Stomach smooth muscle (tissue), 2 donors: ENCODE measurements around the gene SRPX.

ENCODE experiments used
- H3K27ac ChIP-seq: one replicate; pipeline ENCODE4 v1.7.0; 2013; ENCODE audit warnings: mild to moderate bottlenecking, low read length, inconsistent platforms
- H3K27me3 ChIP-seq, 2 donors: one replicate each; pipeline ENCODE4 v1.7.0; 2013; ENCODE audit warnings: low read length in 2 of 2; ENCODE audit not compliant: insufficient read depth in 2 of 2, control insufficient read depth in 1 of 2
- H3K36me3 ChIP-seq, 2 donors: one replicate each; pipeline ENCODE4 v1.7.0; 2013; ENCODE audit warnings: low read length in 2 of 2; ENCODE audit not compliant: control insufficient read depth in 2 of 2, insufficient read depth in 2 of 2
- H3K4me1 ChIP-seq: one replicate; pipeline ENCODE4 v1.7.0; 2013; ENCODE audit warnings: low read length; ENCODE audit not compliant: control insufficient read depth, insufficient read depth
- H3K4me3 ChIP-seq, 2 donors: one replicate each; pipeline ENCODE4 v1.7.0; 2013; ENCODE audit warnings: low read length in 2 of 2
- H3K9ac ChIP-seq, 2 donors: one replicate each; pipeline ENCODE4 v1.7.0; 2013; ENCODE audit warnings: low read length in 2 of 2, mild to moderate bottlenecking in 1 of 2
- H3K9me3 ChIP-seq, 2 donors: one replicate each; pipeline ENCODE4 v1.7.0; 2013; ENCODE audit warnings: low read length in 2 of 2; ENCODE audit not compliant: control insufficient read depth in 2 of 2
- donor health status: healthy.
- donor health status: Pancreatic carcinoma.

The SRPX gene

GRCh38 chrX:38206542-38206941 is 14.1 kb downstream of the SRPX start:
- H3K27ac ChIP-seq: no peak overlapping the region
- no peaks in the 10 kb centered on the region for H3K4me1 ChIP-seq
- no peak overlapping the region for H3K9ac ChIP-seq
- H3K4me3 ChIP-seq: no peak overlapping the region
- H3K27me3 ChIP-seq: peaks cover 0 to 2% of the 10 kb centered on the region in 2 donors
- H3K36me3 ChIP-seq: no peaks in the 10 kb centered on the region
- H3K9me3 ChIP-seq: peaks cover 0 to 3% of the 10 kb centered on the region in 2 donors

DNA sequence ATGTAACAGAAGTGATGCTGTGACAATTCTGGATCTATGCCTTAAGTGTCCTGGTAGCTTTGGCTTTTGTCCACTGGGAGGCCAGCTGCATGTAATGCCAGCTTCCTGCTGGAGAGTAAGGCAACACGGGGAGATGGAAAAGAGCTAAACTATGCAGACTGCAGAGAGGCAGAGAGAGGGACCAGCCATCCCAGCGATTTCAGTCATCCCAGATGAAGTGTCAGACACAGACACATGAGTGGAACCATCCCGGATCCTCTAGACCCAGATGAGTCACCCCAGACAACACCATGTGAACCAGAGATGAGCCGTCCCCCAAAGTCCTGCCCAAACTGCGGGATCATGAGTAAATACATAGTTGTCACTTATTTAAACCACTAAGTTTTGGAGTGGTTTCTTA is 14.6 kb downstream of the SRPX start:
- peaks cover 0 to 2% of the 10 kb centered on the region in 2 donors for H3K27me3 ChIP-seq
- H3K4me3 ChIP-seq: no peak overlapping the region
- no peaks in the 10 kb centered on the region for H3K4me1 ChIP-seq

DNA sequence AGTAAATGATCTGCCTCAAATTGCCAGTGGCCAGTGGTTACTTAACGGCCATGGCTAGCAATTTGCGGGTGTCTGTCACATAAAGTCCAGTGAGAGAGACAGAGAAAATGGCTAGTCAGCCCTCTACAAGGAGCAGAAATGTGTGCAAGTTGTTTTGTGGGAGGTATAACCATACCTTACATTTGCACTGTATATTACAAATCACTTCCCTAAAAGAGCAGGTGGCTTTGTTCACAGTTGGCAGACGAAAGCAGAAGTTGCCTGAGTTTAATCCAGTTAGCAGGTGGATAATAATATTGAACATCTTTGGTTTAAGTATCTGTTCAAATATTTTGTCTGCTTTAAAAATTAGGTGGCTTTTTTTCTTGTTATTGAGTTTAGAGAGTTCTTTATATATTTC is 15.6 kb downstream of the SRPX start:
- H3K4me1 ChIP-seq: no peaks in the 10 kb centered on the region
- no peaks in the 10 kb centered on the region for H3K36me3 ChIP-seq
- H3K4me3 ChIP-seq: no peak overlapping the region
- H3K27ac ChIP-seq: no peak overlapping the region
- H3K27me3 ChIP-seq: peaks cover 0 to 2% of the 10 kb centered on the region in 2 donors
- no peak overlapping the region for H3K9ac ChIP-seq
- H3K9me3 ChIP-seq: peaks cover 0 to 3% of the 10 kb centered on the region in 2 donors

More for the DNA sequence above, 14.6 kb downstream of the SRPX start:
- peaks cover 0 to 3% of the 10 kb centered on the region in 2 donors for H3K9me3 ChIP-seq
- no peak overlapping the region for H3K9ac ChIP-seq
- H3K27ac ChIP-seq: no peak overlapping the region
- H3K36me3 ChIP-seq: no peaks in the 10 kb centered on the region

DNA sequence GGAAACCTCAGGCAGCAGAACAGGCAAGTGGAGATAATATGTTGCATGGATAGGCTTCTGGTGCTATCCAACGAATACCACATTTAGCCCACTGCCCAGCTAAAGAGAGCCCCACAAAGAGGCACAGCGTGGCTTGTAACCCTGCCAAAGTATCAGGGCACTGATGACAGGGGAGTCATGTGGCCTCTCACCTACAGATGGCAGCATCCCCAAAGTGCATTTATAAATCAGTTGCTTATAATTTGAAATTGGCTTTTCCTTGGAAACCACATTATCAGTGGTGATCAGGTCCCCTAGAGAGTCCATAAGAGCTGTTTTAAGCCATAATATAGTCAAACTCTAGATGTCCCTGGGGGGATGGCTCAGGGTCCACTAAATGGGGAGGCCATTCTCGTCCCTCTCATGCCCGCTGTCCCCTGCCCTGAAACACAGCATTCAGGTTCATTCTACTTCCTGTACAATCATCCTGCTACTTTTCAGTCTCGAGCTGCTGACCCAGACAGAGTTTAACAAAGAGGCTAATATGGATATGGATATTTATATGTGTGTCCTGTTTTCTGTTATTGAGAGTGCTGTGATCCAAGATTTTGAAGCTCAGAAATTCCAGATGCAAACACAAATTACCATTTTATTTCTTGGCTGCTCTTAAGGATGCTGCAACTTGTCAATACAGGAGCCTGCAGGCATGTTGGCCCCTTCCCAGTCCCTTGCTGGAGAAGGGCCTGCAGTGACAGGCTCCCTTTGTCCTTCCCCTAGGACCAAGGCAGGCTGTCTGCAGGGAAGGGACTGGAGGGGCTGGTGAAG is 28.5 kb downstream of the SRPX start:
- no peak overlapping the region for H3K9ac ChIP-seq
- H3K4me1 ChIP-seq: no peaks in the 10 kb centered on the region
- H3K27me3 ChIP-seq: no peaks in the 10 kb centered on the region
- H3K9me3 ChIP-seq: no peaks in the 10 kb centered on the region
- no peak overlapping the region for H3K4me3 ChIP-seq
- H3K36me3 ChIP-seq: no peaks in the 10 kb centered on the region
- no peak overlapping the region for H3K27ac ChIP-seq

GRCh38 chrX:38189431-38190250 is 31.0 kb downstream of the SRPX start:
- Histone ChIP-seq H3K9ac (no peak overlapping the region), H3K27ac (no peak overlapping the region), H3K9me3 (no peaks in the 10 kb centered on the region), H3K27me3 (peaks cover 0 to 6% of the 10 kb centered on the region in 2 donors), H3K4me3 (no peak overlapping the region), H3K4me1 (no peaks in the 10 kb centered on the region), H3K36me3 (no peaks in the 10 kb centered on the region)

DNA sequence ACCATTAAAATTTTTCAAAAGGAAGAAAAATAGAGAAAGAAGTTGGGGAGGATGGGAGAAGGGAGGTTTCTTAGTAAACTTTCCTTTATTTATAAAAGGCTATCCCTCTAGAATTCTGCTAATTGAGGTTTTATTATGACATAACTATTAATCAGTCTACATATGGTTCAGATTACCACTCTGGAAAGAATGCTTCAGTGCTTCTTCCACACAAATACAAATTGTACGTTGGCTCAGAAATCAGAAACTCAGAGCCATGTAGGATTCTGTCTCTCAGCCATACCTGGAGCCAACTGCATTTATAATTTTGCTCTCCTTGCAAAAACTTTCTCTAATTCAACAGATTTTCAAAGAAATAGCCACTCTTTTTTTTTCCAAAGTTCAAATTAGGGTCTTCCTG is 37.1 kb downstream of the SRPX start:
- H3K27me3 ChIP-seq: peaks cover 0 to 11% of the 10 kb centered on the region in 2 donors
- H3K27ac ChIP-seq: no peak overlapping the region
- H3K4me1 ChIP-seq: no peaks in the 10 kb centered on the region
- H3K9ac ChIP-seq: no peak overlapping the region
- no peak overlapping the region for H3K4me3 ChIP-seq
- no peaks in the 10 kb centered on the region for H3K36me3 ChIP-seq
- H3K9me3 ChIP-seq: no peaks in the 10 kb centered on the region

DNA sequence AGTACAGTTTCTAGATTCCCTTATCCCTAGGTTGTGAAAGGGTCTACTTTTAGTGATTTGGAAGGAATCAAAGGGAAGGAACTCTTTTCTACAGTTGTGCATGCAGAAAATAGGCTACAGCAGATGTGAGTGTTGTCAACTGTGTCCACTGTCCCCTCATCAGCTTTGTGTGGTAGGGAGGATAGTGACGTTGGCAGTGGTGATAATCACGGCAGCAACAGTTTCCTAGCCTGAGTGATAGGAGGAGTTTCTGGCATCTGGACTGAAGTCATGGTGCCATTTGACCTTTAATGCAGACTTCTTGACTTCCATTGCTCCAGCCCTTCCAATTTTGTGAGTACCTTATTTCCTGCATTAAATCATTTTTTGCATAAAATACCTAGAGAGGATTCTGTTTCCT is 39.3 kb downstream of the SRPX start:
- Histone ChIP-seq H3K27me3 (peaks cover 0 to 8% of the 10 kb centered on the region in 2 donors), H3K36me3 (no peaks in the 10 kb centered on the region), H3K9me3 (no peaks in the 10 kb centered on the region), H3K27ac (no peak overlapping the region), H3K4me1 (no peaks in the 10 kb centered on the region), H3K9ac (no peak overlapping the region), H3K4me3 (no peak overlapping the region)

- no peak overlapping the region for H3K9ac ChIP-seq
- no peaks in the 10 kb centered on the region for H3K4me1 ChIP-seq
- no peaks in the 10 kb centered on the region for H3K36me3 ChIP-seq
- H3K9me3 ChIP-seq: no peaks in the 10 kb centered on the region
- H3K27me3 ChIP-seq: peaks cover 0 to 9% of the 10 kb centered on the region in 2 donors
- no peak overlapping the region for H3K27ac ChIP-seq
- H3K4me3 ChIP-seq: no peak overlapping the region
Measured at GRCh38 chrX:38178396-38178795, 42.3 kb downstream of the SRPX start.

- H3K27me3 ChIP-seq: peaks cover 0 to 8% of the 10 kb centered on the region in 2 donors
- H3K4me1 ChIP-seq: no peaks in the 10 kb centered on the region
- no peaks in the 10 kb centered on the region for H3K9me3 ChIP-seq
- no peak overlapping the region for H3K9ac ChIP-seq
- H3K4me3 ChIP-seq: no peak overlapping the region
- H3K27ac ChIP-seq: no peak overlapping the region
- H3K36me3 ChIP-seq: no peaks in the 10 kb centered on the region
Measured at GRCh38 chrX:38175139-38175538, 45.5 kb downstream of the SRPX start.

DNA sequence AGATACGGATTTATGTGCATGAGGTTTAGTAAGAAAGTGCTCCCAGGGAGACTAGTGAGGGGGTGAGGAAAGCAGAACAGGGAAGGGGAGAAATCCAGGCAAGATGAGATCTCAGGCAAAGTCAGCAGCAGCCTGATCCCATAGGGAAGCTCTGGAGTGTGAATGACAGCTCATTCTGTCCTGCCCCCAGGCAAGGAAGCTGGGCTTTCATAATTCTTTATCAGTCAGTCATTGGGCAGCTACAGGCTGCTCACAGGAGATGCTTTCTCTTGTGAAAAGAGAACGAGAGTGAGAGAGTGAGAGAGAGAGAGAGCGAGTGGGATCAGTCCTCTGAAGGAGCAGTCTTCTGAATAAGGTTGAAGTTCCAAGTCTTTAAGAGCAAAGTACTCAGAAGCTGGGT is 48.1 kb downstream of the SRPX start:
- Histone ChIP-seq H3K9me3 (no peaks in the 10 kb centered on the region), H3K4me1 (no peaks in the 10 kb centered on the region), H3K9ac (no peak overlapping the region), H3K27me3 (peaks cover 0 to 6% of the 10 kb centered on the region in 2 donors), H3K36me3 (no peaks in the 10 kb centered on the region), H3K4me3 (no peak overlapping the region), H3K27ac (no peak overlapping the region)

GRCh38 chrX:38170556-38170955 is 50.1 kb downstream of the SRPX start:
- H3K4me3 ChIP-seq: no peak overlapping the region
- H3K27me3 ChIP-seq: peaks cover 0 to 6% of the 10 kb centered on the region in 2 donors
- no peak overlapping the region for H3K27ac ChIP-seq
- no peaks in the 10 kb centered on the region for H3K36me3 ChIP-seq
- H3K9ac ChIP-seq: no peak overlapping the region
- no peaks in the 10 kb centered on the region for H3K4me1 ChIP-seq
- no peaks in the 10 kb centered on the region for H3K9me3 ChIP-seq
